GM06990 (cell line): ENCODE results near the gene LGI1.

ENCODE experiments used
- DNase-seq: peaks from one replicate; pipeline ENCODE4 v3.0.0-alpha.2; 2011; ENCODE audit not compliant: insufficient read length; ENCODE audit errors: extremely low read depth
- H3K27me3 ChIP-seq: replicated peaks from 2 replicates; pipeline ENCODE4 v1.6.0; 2011; ENCODE audit warnings: low read length; ENCODE audit not compliant: control insufficient read depth, insufficient read depth
- H3K36me3 ChIP-seq: 2 replicates; pipeline ENCODE4 v1.5.1; 2011; ENCODE audit warnings: low read length; ENCODE audit not compliant: control insufficient read depth, insufficient read depth
- H3K4me3 ChIP-seq: replicated peaks from 2 replicates; pipeline ENCODE4 v1.5.1; 2011; ENCODE audit warnings: low read depth, mild to moderate bottlenecking, control low read depth, low read length
- TF ChIP-seq, protein P1 (sequence below): IDR thresholded peaks from 2 replicates; pipeline ENCODE4 v1.5.1; 2011; ENCODE audit warnings: low read length, control low read depth, mild to moderate bottlenecking, inconsistent platforms; ENCODE audit not compliant: insufficient read depth, poor library complexity, severe bottlenecking

LGI1 gene

DNA sequence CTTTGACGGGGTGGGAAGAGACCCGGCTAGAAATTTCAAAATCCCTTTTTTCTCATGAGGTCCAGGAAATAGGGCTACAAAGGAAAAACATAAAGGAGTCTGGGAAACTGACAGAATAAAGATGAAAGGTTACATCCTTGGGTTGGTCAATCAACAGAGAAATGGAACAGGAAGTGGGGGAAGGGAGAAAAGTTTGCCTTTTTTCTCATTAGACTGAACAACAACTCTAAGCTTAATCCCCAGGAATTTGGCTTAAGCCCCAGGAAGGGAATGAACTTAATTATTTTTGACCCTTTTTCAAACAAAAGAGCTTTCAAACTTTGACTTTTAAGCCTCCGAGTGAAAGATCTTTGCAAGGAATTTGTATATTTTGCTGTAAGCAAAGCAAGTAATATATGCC lies 32.7 kb downstream of the LGI1 start:
- Histone ChIP-seq H3K27me3 (no peaks in the 10 kb centered on the region), H3K4me3 (no peak overlapping the region), H3K36me3 (no peaks in the 10 kb centered on the region)
- TF ChIP-seq, protein P1, sequence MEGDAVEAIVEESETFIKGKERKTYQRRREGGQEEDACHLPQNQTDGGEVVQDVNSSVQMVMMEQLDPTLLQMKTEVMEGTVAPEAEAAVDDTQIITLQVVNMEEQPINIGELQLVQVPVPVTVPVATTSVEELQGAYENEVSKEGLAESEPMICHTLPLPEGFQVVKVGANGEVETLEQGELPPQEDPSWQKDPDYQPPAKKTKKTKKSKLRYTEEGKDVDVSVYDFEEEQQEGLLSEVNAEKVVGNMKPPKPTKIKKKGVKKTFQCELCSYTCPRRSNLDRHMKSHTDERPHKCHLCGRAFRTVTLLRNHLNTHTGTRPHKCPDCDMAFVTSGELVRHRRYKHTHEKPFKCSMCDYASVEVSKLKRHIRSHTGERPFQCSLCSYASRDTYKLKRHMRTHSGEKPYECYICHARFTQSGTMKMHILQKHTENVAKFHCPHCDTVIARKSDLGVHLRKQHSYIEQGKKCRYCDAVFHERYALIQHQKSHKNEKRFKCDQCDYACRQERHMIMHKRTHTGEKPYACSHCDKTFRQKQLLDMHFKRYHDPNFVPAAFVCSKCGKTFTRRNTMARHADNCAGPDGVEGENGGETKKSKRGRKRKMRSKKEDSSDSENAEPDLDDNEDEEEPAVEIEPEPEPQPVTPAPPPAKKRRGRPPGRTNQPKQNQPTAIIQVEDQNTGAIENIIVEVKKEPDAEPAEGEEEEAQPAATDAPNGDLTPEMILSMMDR: no peak
- DNase-seq: no peak

DNA sequence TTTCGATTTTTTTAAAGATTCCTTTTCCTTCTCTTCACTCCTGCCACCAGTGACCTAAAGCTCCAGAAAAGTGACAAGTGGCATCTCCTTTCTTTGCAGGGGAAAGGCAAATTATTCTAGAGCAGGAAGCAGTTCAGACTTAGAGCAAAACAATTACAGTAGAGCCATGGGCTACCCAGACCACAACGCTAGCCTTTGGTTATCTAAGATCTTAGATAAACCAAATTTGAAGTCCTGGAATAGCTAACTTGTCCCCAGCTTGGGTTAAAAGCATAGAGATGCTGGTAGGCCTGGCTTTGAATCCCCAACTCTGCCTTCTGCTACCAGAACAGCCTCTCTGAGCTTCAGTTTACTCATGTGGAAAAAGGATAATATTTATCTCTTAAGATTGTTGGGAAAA lies 38.4 kb downstream of the LGI1 start:
- DNase-seq: no peak
- no peak overlapping the region for H3K4me3 ChIP-seq
- no peaks in the 10 kb centered on the region for H3K36me3 ChIP-seq
- TF ChIP-seq, protein P1: no peak
- no peaks in the 10 kb centered on the region for H3K27me3 ChIP-seq

DNA sequence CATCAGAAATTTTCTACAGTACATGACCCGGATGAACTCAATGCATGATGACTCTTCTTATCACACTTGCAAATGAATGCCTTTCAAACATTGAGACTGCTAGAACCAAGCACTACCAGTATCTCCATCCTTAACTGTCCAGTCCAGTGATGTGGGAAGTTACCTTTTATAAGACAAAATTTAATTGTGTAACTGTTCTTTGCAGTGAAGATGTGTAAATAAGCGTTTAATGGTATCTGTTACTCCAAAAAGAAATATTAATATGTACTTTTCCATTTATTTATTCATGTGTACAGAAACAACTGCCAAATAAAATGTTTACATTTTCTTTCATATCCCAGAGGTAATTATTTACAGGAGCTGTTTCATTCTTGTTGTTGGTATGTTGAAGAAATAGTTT lies 40.1 kb downstream of the LGI1 start:
- DNase-seq: no peak
- H3K4me3 ChIP-seq: no peak overlapping the region
- H3K27me3 ChIP-seq: no peaks in the 10 kb centered on the region
- TF ChIP-seq, protein P1: no peak
- H3K36me3 ChIP-seq: no peaks in the 10 kb centered on the region

DNA sequence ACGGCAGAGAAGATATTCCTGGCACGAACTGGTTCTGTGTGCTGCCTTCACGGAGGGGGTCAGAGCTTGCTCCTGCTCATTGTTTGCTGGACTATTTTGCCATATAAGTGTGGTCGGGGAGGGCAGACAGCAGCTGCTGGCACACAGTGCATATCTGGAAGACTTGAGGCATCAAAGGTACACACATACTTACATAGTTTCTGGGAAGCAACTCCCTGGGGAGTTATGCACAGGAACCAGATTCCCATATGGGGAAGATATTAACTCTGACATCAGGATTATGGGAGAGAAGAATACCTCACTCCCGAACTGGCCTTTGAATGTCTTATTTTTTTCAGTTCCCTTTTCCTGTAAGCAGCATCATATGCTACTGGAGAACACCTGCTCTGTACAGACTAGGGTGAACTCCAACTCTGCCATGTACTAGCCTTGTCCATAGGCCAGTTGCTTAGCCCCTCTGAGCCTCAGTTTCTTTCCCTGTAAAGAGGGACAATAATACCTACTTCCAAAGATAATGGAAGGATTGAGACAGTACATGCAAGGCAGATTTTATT lies 41.5 kb downstream of the LGI1 start:
- TF ChIP-seq, protein P1: no peak
- Histone ChIP-seq H3K4me3 (no peak overlapping the region), H3K27me3 (no peaks in the 10 kb centered on the region), H3K36me3 (no peaks in the 10 kb centered on the region)
- DNase-seq: no peak

DNA sequence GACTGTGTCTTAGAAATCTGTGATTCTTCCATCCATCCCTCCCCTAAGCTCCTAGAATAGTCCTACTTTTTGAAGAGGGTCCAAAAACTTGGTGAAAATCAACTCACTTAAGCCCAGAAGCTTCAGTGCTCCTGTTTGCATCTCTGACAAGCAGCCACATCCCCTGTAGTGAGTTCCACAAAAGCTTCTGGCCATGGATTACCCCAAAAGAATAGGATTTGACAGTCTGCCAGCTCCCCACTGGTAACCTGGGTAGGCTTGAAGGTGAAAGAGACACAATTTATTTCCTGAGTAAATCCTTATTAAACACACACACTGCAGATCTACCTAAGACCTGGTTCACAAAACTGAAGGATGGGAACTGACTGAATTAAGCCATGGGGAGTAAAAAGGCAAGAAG lies 46.5 kb downstream of the LGI1 start:
- TF ChIP-seq, protein P1: no peak
- Histone ChIP-seq H3K4me3 (no peak overlapping the region), H3K27me3 (no peaks in the 10 kb centered on the region), H3K36me3 (no peaks in the 10 kb centered on the region)
- DNase-seq: no peak

DNA sequence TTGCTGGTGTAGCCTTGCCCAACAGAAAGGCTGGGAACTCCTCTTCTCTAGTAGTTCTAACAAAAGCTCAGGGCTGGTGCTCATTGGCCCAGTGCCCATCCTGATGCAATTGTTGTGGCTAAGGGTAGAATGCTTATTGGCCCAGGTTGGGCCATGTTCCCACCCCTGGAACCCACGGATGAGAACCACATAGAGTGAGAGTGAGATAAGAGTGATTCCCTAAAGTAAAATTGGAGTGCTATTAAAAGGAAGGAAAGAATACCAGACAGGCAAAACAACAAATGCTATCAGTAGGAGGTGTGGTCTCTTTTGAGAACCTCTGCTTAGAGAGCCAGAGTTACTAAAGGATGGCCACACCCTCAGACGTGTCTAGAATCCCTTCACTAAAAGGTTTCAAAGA lies 49.2 kb downstream of the LGI1 start:
- TF ChIP-seq, protein P1: no peak
- Histone ChIP-seq H3K27me3 (no peaks in the 10 kb centered on the region), H3K4me3 (no peak overlapping the region), H3K36me3 (no peaks in the 10 kb centered on the region)
- no peak for DNase-seq
